ENCODE data around the gene SCRN3. TPM values are rescaled to one million over a fixed set of nuclear protein-coding genes. Genes with fewer than 3 reads are reported as not detected.

SCRN3 gene, protein sequence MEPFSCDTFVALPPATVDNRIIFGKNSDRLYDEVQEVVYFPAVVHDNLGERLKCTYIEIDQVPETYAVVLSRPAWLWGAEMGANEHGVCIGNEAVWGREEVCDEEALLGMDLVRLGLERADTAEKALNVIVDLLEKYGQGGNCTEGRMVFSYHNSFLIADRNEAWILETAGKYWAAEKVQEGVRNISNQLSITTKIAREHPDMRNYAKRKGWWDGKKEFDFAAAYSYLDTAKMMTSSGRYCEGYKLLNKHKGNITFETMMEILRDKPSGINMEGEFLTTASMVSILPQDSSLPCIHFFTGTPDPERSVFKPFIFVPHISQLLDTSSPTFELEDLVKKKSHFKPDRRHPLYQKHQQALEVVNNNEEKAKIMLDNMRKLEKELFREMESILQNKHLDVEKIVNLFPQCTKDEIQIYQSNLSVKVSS
- 10 to 100 TPM; 16.6 to 20.6 (median 16.9) TPM for total RNA-seq
- total RNA-seq (2013) = 26.4 TPM

DNA sequence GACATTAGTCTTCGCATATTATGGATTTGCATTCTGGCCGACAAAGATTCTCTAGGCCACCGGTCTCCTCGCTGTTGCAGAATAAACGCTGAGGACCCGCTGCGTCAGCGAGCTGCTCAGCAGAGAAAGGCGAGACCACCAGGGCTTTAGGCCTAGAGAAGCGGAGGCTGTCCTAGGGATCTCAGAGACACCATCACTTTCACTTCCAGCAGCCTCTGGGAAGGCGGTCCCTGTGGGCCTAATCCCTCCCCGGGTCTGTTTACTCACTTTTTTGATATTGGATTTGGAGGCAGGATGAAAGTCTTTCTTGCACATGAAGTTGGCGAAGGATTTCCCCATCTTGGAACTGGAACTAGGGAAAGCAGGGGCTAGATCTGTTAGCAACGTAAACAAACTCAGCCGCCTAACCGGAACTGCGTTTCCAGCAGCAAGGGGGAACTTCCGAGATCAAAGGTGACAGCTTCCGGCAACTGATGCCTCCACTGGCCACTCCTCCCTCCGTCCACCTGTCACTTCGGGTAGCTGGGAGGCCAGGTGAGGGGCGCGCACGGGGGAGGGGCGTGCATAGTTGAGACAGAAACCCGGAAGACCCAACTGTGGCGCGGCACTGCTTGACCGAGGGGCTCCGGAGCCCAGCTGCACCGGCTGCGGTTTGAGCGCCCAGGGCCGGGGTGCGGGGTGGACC lies at the start of gene SCRN3:
SCRN3 (plus strand) TSS at position 447 of the 685 bp plus-strand sequence. CDS start 2,554 bp downstream, outside the sequence.
- intact Hi-C loops (cut with micrococcal nuclease) = loop anchor here (1.0 kb wide), 1 partner anchor 147 kb away; the partner anchor contains the start of gene OLA1
- H3K4me3 Mint-ChIP-seq = peak within 1 kb of the TSS; percentile 95
- TF ChIP-seq, protein P1, sequence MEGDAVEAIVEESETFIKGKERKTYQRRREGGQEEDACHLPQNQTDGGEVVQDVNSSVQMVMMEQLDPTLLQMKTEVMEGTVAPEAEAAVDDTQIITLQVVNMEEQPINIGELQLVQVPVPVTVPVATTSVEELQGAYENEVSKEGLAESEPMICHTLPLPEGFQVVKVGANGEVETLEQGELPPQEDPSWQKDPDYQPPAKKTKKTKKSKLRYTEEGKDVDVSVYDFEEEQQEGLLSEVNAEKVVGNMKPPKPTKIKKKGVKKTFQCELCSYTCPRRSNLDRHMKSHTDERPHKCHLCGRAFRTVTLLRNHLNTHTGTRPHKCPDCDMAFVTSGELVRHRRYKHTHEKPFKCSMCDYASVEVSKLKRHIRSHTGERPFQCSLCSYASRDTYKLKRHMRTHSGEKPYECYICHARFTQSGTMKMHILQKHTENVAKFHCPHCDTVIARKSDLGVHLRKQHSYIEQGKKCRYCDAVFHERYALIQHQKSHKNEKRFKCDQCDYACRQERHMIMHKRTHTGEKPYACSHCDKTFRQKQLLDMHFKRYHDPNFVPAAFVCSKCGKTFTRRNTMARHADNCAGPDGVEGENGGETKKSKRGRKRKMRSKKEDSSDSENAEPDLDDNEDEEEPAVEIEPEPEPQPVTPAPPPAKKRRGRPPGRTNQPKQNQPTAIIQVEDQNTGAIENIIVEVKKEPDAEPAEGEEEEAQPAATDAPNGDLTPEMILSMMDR (IDR thresholded peaks at IDR 0.05) = no peak
- H3K27me3 Mint-ChIP-seq (ENCODE audit: low read depth in 2 of 2) = no peaks in the 10 kb centered on the region
- peaks cover 8% of the 10 kb centered on the region for H3K4me1 ChIP-seq (ENCODE audit: control insufficient read depth, insufficient read depth, low read length)
- no peaks in the 10 kb centered on the region for H3K9me3 ChIP-seq (ENCODE audit: control insufficient read depth, insufficient read depth, low read length)
- H3K27ac ChIP-seq (ENCODE audit: low read length) = peak within 1 kb of the TSS; percentile 98
- under 1% methylated on average over 35 of the region's 35 CpGs for WGBS (ENCODE audit: insufficient coverage)
- peaks cover 33 to 60% of the 10 kb centered on the region in 2 donors for H3K4me1 Mint-ChIP-seq
- peak; percentile 88 to 93 (median 92) for ATAC-seq
- H3K9me3 Mint-ChIP-seq = no peaks in the 10 kb centered on the region
- no peaks in the 10 kb centered on the region for H3K27me3 ChIP-seq (ENCODE audit: control insufficient read depth, insufficient read depth, low read length)
- DNase-seq = peak; percentile 68 to 90
- H3K4me3 ChIP-seq (ENCODE audit: low read length) = peak within 1 kb of the TSS; percentile 96
- peaks cover 10% of the 10 kb centered on the region for H3K36me3 ChIP-seq (ENCODE audit: control insufficient read depth, insufficient read depth, low read length)
- H3K27ac Mint-ChIP-seq = peak within 1 kb of the TSS; percentile 95 to 99
- no peaks in the 10 kb centered on the region for H3K36me3 Mint-ChIP-seq

DNA sequence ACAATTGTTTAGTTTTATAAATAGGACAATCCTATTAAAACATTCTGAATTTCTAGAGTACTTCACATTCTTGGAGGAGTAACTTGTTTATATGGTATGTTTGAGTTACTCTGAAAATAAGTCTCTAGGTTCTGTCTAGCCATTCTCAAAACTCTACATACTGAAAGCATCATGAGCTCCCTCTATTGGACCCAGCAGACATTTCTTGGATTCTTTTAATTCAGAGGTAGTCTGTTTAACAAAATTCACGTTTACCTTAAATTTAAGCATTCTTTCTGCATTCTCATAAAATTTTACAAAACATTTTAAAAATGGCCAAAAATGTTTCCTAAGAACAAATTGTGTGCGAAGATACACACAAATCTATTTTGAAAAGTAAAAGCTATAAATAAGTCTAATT lies 45.5 kb upstream of the SCRN3 start:
- no peaks in the 10 kb centered on the region for H3K4me1 ChIP-seq (ENCODE audit: control insufficient read depth, insufficient read depth, low read length)
- Mint-ChIP-seq H3K36me3 (peaks cover 18% of the 10 kb centered on the region), H3K27me3 (ENCODE audit: low read depth in 2 of 2) (peaks cover 2 to 4% of the 10 kb centered on the region in 2 donors), H3K4me1 (no peaks in the 10 kb centered on the region), H3K27ac (no peak overlapping the region), H3K4me3 (no peak overlapping the region), H3K9me3 (no peaks in the 10 kb centered on the region)
- peak in 1 of 2 donors; percentile 16 for DNase-seq
- H3K27me3 ChIP-seq (ENCODE audit: control insufficient read depth, insufficient read depth, low read length) = peaks cover 3% of the 10 kb centered on the region
- WGBS (ENCODE audit: insufficient coverage) = no CpG with 5 or more reads among the region's 2 CpGs
- H3K9me3 ChIP-seq (ENCODE audit: control insufficient read depth, insufficient read depth, low read length) = no peaks in the 10 kb centered on the region
- ATAC-seq = no peak
- H3K27ac ChIP-seq (ENCODE audit: low read length) = no peak overlapping the region
- intact Hi-C loops (cut with micrococcal nuclease) = no loop called here
- peaks cover 23% of the 10 kb centered on the region for H3K36me3 ChIP-seq (ENCODE audit: control insufficient read depth, insufficient read depth, low read length)
- TF ChIP-seq, protein P1 (IDR thresholded peaks at IDR 0.05) = no peak
- no peak overlapping the region for H3K4me3 ChIP-seq (ENCODE audit: low read length)

DNA sequence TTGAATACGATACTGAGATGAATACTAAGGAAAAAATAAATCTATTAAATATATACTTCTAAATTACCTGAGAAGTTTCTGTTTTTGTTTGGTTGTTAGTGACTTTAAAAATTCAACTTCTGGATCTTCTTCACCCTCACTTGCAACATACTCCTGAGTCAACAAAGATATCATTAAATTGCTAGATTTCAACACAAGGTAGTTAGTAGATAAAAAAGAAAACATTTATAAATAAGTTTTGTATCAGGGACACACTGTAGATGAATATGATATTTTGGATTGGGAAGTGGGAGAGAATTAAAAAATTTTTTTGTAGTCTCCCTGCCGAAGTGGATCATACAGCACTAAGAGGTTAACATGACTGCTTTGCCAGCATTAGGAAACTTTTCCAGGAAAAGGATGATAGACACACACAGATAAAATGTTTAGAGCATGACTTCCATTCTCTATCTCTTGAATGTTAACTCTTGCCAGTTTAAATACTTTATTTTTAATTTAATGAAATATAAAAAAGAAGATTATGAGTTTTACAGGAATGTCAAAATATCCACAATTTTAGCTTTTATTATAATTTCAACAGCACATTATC lies 44.8 kb upstream of the SCRN3 start:
- intact Hi-C loops (cut with micrococcal nuclease) = no loop called here
- TF ChIP-seq, protein P1 (IDR thresholded peaks at IDR 0.05) = no peak
- Histone ChIP-seq H3K4me3 (ENCODE audit: low read length) (no peak overlapping the region), H3K9me3 (ENCODE audit: control insufficient read depth, insufficient read depth, low read length) (no peaks in the 10 kb centered on the region), H3K4me1 (ENCODE audit: control insufficient read depth, insufficient read depth, low read length) (no peaks in the 10 kb centered on the region), H3K36me3 (ENCODE audit: control insufficient read depth, insufficient read depth, low read length) (peaks cover 23% of the 10 kb centered on the region), H3K27ac (ENCODE audit: low read length) (no peak overlapping the region), H3K27me3 (ENCODE audit: control insufficient read depth, insufficient read depth, low read length) (no peaks in the 10 kb centered on the region)
- H3K4me3 Mint-ChIP-seq = no peak overlapping the region
- H3K27ac Mint-ChIP-seq = no peak overlapping the region
- ATAC-seq = no peak
- no peaks in the 10 kb centered on the region for H3K27me3 Mint-ChIP-seq (ENCODE audit: low read depth in 2 of 2)
- 95% methylated on average over 1 of the region's 2 CpGs for WGBS (ENCODE audit: insufficient coverage)
- peaks cover 18% of the 10 kb centered on the region for H3K36me3 Mint-ChIP-seq
- H3K4me1 Mint-ChIP-seq = no peaks in the 10 kb centered on the region
- DNase-seq = no peak
- no peaks in the 10 kb centered on the region for H3K9me3 Mint-ChIP-seq
